H1 (cell line): ENCODE results near the gene MRTFA. TPM values are rescaled to one million over a fixed set of nuclear protein-coding genes. Genes with fewer than 3 reads are reported as not detected.

ENCODE experiments used
- CHD7 ChIP-seq: fragments of 300-600 bp; sonication (generic); IDR thresholded peaks from 2 replicates; pipeline ENCODE4 v1.7.1; 2012; ENCODE audit warnings: low read length, moderate library complexity, mild to moderate bottlenecking, inconsistent platforms; ENCODE audit not compliant: insufficient replicate concordance
- E2F6 ChIP-seq: IDR thresholded peaks from 2 replicates; pipeline ENCODE4 v1.6.1; 2012; ENCODE audit warnings: inconsistent platforms
- polyA plus RNA-seq, 7 experiments: library from polyadenylated mRNA; depleted of rRNA in 3 of 7; stranded (reverse) in 5 of 7; unstranded in 2 of 7; fragments of >200 nt in 5 of 7; fragments of 200-250 nt in 2 of 7; gene quantifications; 1 replicate in 5 of 7; 2 replicates in 1 of 7; 4 replicates in 1 of 7; pipeline versions ENCODE4 v1.2.1 to v1.2.3, GENCODE V29; 2011 to 2013; ENCODE audit warnings: missing spikeins in 2 of 7, mixed read lengths in 2 of 7
- total RNA-seq: library from RNA; stranded (reverse); fragmentation: NEBNext Ultra II Directional; extraction: Animal tissue kit (Norgen Biotek cat#: 25700); gene quantifications from 2 replicates; pipeline ENCODE4 v1.2.1, GENCODE V29; 2021

The MRTFA gene
- total and polyA plus RNA-seq, 2 of the 8 experiments (the other 6 are each of a cell fraction or from before 2014, with no cell fraction given), result 5.4 to 37.9 TPM

- no peak for TF ChIP-seq CHD7
- no peak for TF ChIP-seq E2F6
- TF ChIP-seq, all 59 proteins: peak for 0
Observed at GRCh38 chr22:40387746-40388145, 248.8 kb downstream of the MRTFA start (continued).
